Cardiac muscle cell (in vitro differentiated cells and primary cell): ENCODE results near the gene SENP8. TPM values are rescaled to one million over a fixed set of nuclear protein-coding genes. Genes with fewer than 3 reads are reported as not detected.

ENCODE experiments used
- DNase-seq, 2 donors: peaks; one replicate each; pipeline versions ENCODE4 v3.0.0 to v3.0.0-alpha.2; 2010 to 2017; ENCODE audit warnings: low read depth in 1 of 2, low spot score in 1 of 2
- H3K27ac ChIP-seq: fragments of 200-600 bp; sonication (generic); 2 replicates; pipeline ENCODE4 v1.5.1; 2016
- H3K27me3 ChIP-seq: fragments of 200-600 bp; sonication (generic); 2 replicates; pipeline ENCODE4 v1.6.0; 2016; ENCODE audit warnings: control low read depth
- H3K36me3 ChIP-seq: fragments of 200-600 bp; sonication (generic); 2 replicates; pipeline ENCODE4 v1.5.1; 2016; ENCODE audit warnings: control low read depth
- H3K4me1 ChIP-seq: fragments of 200-600 bp; sonication (generic); 2 replicates; pipeline ENCODE4 v1.8.1; 2017; ENCODE audit warnings: low read depth, mild to moderate bottlenecking, mixed run types
- H3K4me3 ChIP-seq: fragments of 200-600 bp; sonication (generic); 2 replicates; pipeline ENCODE4 v1.5.1; 2016; ENCODE audit warnings: mild to moderate bottlenecking
- H3K9me3 ChIP-seq: fragments of 200-600 bp; sonication (generic); 2 replicates; pipeline ENCODE4 v1.5.1; 2017; ENCODE audit warnings: low read depth, mild to moderate bottlenecking, control low read depth
- CTCF ChIP-seq: IDR thresholded peaks from 2 replicates; pipeline ENCODE4 v1.5.1; 2012; ENCODE audit warnings: low read depth, mild to moderate bottlenecking, low read length
- polyA plus RNA-seq: library from polyadenylated mRNA; unstranded; fragments of >200 nt; fragmentation: Nextera tagmentation; extraction: Ambion mirVana; gene quantifications from 2 replicates; pipeline ENCODE4 v1.2.1, GENCODE V29; 2016
- total RNA-seq: library from RNA; depleted of rRNA; stranded (reverse); fragments of >200 nt; gene quantifications from 2 replicates; pipeline ENCODE4 v1.2.3, GENCODE V29; 2016

SENP8 gene
- total and polyA plus RNA-seq, 2 experiments from 2014 or later, result 4.6 to 11.0 TPM

- Histone ChIP-seq H3K27ac (no peak overlapping the region), H3K9me3 (no peaks in the 10 kb centered on the region), H3K4me3 (no peak overlapping the region), H3K4me1 (no peaks in the 10 kb centered on the region), H3K36me3 (no peaks in the 10 kb centered on the region), H3K27me3 (no peaks in the 10 kb centered on the region)
- DNase-seq, result no peak
- no peak for TF ChIP-seq CTCF
Observed at GRCh38 chr15:72174551-72175165, 56.5 kb downstream of the SENP8 start.

- TF ChIP-seq CTCF, result no peak
- Histone ChIP-seq H3K36me3 (no peaks in the 10 kb centered on the region), H3K27me3 (no peaks in the 10 kb centered on the region), H3K4me3 (no peak overlapping the region), H3K27ac (no peak overlapping the region), H3K4me1 (no peaks in the 10 kb centered on the region), H3K9me3 (no peaks in the 10 kb centered on the region)
- DNase-seq, result no peak
Observed at GRCh38 chr15:72175186-72176044, 57.2 kb downstream of the SENP8 start.

- H3K27ac ChIP-seq, result no peak overlapping the region
- H3K9me3 ChIP-seq, result no peaks in the 10 kb centered on the region
- no peak for TF ChIP-seq CTCF
- no peak for DNase-seq
- no peaks in the 10 kb centered on the region for H3K4me1 ChIP-seq
- H3K36me3 ChIP-seq, result no peaks in the 10 kb centered on the region
- no peaks in the 10 kb centered on the region for H3K27me3 ChIP-seq
- no peak overlapping the region for H3K4me3 ChIP-seq
Observed at GRCh38 chr15:72176159-72176558, 58.0 kb downstream of the SENP8 start.

DNA sequence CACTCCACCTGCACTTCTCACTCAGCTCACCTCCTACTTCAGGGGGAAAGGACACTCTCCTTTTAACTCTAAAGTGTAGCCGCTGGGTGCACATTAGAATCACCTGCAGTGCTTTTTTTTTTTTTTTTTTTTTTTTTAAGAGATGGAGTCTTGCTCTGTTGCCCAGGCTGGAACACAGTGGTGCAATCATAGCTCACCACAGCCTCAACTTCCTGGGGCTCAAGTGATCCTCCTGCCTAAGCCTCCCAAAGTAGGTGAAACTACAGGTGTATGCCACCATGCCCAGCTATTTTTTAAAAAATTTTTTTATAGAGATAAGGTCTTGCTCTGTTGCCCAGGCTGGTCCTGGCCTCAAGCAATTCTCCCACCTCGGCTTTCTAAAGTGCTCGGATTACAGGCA, 58.5 kb downstream of the SENP8 start:
- Histone ChIP-seq H3K27ac (no peak overlapping the region), H3K4me1 (no peaks in the 10 kb centered on the region), H3K4me3 (no peak overlapping the region), H3K36me3 (no peaks in the 10 kb centered on the region), H3K27me3 (no peaks in the 10 kb centered on the region), H3K9me3 (no peaks in the 10 kb centered on the region)
- TF ChIP-seq CTCF, result no peak
- DNase-seq, result no peak

DNA sequence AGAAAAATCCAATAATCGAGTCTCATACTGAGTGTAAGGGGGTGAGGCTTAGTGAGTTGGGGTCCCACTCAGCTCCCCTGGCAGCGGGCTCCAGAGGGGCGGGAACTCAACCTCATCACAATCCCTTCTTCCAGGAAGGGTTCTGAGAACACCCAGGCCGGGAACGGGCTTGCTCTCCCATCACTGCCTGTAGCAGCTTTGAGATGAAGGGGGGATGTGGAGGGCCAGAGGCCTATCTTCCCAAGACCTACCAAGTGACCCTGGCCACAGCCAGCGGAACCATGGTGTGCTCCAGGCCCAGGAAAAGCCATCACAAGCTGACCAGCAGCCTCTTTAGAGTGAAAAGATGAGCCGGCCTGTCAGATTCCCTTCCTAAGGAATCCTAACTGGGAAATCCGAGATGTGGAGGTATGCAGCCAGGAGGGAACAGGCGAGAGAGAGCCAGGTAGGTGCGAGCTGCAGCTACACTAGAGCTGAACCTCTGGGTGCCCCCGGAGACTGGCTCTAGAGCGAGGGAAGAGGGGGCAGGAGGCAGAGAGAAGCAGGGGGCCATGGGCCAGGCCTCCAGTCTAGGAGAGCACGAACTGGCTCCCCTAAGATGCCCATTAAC, 60.9 kb downstream of the SENP8 start:
- H3K36me3 ChIP-seq, result no peaks in the 10 kb centered on the region
- H3K27ac ChIP-seq, result no peak overlapping the region

More for the DNA sequence above, 60.9 kb downstream of the SENP8 start:
- DNase-seq, result no peak
- TF ChIP-seq CTCF, result no peak
- no peak overlapping the region for H3K4me3 ChIP-seq
- H3K27me3 ChIP-seq, result peaks cover 13% of the 10 kb centered on the region
- no peaks in the 10 kb centered on the region for H3K4me1 ChIP-seq
- H3K9me3 ChIP-seq, result no peaks in the 10 kb centered on the region
